Stimulated activated CD8-positive, alpha-beta memory T cell treated with anti-CD3 and anti-CD28 coated beads, Interleukin-7, amount 100 ng/mL, for 48 hours (primary cell): Measurements from ENCODE around the gene DPH5.
"Not testable (repeated sequence)": the region's sequence is repeated elsewhere in the genome, so short reads cannot be mapped to it uniquely, and the experiment has no call there.

Experiments
- DNase-seq, 2 donors: peaks; one replicate each; pipeline ENCODE4 v3.0.0-alpha.2; 2020; ENCODE audit warnings: low read depth in 1 of 2; ENCODE audit errors: extremely low read depth in 1 of 2

DPH5 gene

DNA sequence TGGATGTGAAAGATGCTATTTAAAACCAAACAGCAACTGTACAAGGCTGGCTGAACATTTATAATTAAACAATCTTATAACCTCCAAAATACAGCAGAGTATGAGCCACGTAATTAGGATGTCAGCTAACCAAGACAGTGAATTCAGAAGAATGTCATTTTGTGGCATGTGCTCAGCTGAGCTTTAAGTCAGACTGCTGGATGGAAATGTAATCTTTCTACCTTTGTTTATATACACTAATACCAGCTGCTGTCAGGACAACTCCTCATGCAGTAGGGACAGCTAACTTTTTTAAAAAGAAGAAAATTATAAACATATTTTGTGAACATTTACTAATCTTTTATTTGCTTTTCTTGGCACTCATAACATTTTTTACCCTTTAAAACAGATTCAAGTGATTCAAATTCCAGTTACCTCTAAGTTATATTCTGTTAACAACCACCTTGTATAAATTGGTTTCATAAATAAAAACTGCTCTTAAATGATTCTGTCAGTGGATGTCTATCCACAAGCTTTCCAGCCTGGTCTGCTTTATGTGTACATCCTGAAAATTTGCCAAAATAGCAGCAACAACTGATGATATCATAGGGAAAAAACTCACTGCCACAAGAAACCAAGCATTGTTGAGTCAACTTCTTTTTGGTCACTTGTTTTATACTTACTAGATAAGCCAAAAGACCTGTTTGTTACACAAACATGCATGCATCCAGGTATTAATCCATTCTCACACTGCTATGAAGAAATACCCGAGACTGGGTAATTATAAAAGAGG, 36.1 kb downstream of the DPH5 start:
- DNase-seq: no peak

DNA sequence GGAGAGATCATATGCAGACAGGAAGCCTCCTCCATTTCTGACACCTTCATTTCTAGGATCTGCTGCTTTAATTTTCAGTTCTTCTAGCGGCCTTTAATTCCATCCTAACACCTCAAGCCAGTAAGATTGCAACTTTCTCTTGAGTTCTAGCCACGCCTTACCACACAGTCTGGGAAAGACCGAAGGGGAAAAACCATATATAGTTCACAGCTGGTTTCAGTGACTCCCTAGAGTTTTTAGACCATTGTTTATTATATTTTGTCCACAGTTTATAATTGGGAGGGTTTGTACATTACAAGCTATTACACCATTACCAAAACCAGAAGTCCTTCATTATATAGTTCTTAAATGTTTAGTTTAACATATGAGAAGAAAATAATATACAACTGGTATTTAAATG, 37.5 kb downstream of the DPH5 start:
- no peak for DNase-seq

DNA sequence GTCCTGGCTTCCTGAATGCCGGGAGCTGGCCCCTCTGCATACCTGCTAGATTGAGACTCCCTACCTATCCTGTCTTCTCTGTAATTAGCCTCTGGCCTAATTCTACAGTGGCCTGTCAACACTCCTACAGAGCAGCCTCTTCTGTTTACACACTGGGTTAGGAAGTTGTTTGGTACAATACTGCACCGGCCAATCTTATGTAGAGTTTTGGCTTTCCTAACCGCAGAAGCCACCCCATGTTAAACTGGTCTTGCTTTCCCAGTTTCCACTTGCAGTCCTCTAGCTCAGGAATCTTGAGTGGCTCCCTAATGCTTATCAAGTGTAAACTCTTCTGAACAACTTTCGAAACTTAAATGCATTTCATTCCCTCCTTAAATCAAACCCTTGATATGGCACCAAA, 42.8 kb downstream of the DPH5 start:
- no peak for DNase-seq

DNA sequence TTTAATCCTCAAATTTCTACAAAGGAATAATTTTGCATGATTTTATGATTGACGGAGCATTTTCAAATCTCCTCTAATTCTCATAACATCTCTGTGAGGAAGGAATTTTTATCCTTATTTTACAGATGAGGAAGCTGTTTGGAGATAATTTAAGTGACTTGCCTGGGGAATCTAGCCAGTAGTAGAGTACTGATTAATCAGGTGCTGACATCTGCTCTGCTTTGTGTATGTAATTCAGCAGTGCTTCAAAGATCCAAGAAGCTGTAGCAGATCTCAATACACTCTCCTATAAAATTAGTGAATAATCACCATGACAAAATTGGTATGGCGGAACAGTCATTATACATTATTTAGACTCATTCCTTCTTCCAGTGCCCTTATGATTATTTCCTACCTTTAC, 46.0 kb downstream of the DPH5 start:
- no peak for DNase-seq

DNA sequence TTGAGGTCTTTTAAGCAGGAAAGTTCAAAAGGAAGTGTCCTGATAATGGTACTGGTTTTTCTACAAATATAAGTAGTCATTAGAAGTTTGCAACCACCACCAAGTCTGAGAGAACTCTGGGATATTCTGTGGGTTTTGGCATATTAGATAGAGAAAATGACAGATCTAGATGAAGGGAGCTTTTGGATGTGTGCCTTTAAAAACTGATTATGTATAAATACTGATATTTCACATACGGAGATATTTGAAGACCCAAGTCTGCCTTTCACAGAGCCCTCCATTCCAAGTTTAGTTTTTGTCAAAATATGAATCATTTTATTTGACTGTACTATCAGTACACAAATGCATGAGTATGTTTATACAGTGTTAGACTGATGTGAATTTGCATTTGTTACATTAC, 48.6 kb downstream of the DPH5 start:
- DNase-seq: no peak

DNA sequence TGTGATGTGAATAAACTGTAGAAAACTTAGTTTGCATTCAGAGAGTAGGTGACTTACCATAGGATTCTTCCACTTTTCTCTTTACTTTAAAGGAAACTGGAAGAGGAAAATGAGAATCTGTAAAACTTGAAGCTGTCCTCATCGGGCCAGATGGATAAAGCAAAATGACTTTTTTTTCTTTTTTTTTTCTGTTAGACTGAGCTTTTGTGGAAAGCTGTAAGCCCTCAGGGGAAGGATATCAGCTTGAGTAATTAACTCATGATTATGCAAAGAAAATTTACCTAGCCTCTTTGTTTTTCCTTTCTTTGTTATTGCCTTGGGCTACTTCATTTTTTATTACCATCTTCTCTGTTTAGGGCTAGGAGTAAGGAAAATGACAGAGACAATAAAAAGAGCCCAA, 53.4 kb downstream of the DPH5 start:
- DNase-seq: no peak

DNA sequence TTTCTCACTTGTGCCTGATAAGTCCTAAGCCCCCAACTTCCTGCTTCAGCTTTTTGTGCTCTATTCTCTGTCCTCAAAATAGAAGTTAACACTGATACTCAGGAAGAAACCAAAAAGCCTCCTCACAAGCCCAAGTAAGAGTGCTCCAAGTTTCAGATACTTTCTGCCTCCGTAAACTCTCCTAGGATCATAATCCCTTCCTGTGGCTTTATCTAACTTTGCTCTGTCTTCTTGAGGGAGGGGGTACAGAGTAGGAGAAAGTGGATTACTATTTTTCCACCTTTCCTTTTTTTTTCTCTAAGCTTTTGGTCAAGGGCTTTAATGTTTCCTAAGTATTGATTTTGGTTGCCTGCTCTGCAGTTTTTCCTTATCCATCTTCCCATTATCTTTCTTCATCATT, 54.6 kb downstream of the DPH5 start:
- DNase-seq: no peak

DNA sequence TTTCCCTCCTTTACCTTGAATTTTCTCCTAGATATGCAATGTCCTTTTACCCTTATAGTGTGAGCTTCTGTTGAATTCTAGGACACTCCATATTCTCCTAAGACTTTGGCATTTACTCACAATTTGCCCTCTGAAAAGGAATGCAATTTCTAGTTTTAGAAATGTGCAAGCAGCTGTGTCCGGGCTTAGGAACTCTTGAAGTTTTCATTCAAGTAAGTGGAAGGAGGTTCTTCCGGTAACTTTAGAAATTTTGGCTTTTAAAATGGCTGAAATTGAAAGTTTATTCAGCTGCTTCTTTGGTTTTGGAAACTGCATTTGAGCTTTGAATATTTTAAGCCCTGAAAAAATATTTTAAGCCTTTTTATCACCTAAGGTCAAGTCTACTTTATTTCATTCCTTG, 56.3 kb downstream of the DPH5 start:
- DNase-seq: no peak

DNA sequence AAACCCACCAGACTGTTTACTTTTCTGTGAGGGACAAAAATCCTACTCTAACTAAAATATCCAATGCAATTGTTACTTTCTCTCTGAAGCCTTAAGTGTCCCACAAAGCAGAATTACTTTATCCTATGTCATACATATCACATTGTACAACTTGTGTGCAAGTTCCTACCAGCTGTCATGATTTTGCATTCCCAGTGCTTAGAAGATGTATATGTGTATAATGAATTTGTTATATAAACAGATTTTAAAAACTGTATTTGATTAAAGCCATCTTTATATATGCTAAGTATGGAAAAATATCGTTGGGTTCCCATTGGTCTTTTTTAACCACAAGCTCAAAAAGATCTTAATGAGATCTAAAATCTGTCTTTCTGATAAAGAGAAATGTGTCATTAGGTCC, 57.0 kb downstream of the DPH5 start:
- DNase-seq: no peak

DNA sequence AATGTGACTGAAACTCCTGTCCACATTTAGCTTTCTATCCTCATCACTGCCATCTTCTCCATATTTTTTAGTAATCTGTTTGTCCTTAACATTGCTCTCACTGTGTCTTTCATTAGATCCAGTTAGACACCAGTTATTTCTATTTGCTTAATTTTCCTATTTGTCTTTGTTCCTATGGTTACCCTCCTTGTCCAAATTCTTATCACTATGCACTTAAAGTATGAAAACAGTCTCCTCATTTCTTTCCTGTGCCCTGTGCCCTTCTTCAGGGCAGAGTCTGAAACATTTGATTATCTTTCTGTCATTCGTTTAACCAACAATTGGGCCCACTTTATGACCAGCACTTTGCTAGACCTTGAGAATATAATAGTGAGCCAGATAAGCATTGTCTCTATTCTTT, 65.5 kb downstream of the DPH5 start:
- no peak for DNase-seq

DNA sequence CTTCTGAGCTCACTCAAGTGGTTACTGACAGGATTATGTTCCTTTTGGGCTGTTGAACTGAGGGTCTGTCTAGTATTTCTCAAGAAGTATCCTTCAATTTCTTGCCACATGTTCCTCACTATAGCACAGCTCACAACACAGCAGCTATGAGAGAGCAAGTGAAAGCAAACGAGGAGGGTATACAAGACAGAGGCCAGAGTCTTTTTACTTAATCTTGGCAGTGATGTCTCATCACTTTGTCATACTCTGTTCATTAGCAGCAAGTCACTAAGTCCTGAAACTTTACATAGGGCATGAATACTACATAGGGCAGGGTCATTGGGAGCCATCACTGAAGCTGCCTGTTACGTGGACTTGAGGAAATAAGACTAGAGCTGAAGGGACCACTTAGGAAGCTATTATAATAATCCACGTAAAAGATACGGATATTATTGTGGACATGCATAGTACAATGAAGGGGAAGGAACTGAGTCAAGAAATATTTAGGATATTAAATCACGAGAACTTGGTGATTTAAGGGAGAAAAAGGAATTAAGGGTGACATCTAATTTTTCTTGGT, 66.0 kb downstream of the DPH5 start:
- no peak for DNase-seq

DNA sequence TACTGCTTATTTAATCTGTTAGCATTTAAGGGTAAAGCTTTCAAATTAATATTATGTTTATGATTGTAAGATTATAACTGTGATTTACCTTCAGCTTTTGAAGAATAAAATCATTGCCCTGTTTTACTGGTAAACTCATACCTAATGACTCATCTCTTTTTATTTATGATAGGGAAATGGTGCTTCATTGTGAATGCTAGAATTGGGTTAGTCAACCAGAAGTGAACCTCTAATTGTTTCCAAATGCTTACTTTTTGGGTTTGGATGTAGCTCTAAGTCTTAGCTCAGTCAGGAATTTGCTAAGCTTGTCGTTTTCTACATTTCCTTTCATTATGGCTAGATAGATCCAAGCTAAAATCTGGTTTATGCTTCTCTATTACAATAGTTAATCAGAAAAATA, 70.3 kb downstream of the DPH5 start:
- no peak for DNase-seq

DNA sequence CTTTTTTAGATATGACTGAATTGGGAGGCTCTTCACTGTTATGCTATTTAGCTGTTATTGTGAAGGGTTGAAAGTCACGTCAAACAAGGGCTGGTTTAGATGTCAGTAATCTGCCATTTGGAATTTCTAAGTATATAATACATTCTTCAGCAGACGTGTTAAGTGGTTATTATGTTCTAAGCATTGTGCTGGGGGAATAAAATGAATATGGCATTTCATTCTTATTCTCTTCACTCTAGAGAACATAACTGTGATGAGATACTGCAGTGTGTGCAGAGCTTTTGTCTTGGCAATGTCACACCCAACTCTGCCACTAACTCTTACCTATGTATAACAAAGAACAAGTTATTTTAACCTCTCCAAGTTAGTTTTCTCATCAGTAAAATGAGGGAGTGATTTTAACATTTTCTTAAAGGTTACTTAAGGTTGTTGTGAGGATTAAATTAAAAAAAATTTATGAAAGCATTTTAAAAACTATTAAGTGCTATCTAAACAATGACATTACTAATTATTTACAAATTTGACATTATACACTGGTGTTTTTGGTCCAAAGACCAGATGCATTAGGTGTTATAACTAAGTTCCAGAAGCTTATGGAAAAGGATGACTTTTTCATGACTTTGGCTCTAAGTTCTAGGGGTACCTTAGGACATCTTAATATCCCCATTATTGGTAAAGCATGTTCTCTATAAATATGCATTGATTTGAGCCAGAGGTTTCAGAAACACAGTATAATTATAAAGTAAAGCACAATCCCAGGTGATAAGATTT, 71.4 kb downstream of the DPH5 start:
- no peak for DNase-seq

DNA sequence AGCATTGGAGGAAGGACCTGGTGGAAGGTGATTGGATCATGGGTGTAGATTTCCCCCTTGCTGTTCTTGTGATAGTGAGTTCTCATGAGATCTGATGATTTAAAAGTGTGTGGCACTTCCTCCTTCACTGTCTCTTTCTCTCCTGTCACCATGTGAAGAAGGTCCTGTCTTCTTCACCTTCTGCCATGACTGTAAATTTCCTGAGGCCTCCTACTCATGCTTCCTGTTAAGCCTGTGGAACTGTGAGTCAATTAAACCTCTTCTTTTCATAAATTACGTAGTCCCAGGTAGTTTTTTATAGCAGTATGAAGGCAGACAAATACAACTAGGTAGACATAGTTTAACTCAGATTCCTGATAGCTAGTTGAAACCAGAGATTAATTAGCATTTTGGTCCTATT, 72.6 kb downstream of the DPH5 start:
- DNase-seq: not testable (repeated sequence)

DNA sequence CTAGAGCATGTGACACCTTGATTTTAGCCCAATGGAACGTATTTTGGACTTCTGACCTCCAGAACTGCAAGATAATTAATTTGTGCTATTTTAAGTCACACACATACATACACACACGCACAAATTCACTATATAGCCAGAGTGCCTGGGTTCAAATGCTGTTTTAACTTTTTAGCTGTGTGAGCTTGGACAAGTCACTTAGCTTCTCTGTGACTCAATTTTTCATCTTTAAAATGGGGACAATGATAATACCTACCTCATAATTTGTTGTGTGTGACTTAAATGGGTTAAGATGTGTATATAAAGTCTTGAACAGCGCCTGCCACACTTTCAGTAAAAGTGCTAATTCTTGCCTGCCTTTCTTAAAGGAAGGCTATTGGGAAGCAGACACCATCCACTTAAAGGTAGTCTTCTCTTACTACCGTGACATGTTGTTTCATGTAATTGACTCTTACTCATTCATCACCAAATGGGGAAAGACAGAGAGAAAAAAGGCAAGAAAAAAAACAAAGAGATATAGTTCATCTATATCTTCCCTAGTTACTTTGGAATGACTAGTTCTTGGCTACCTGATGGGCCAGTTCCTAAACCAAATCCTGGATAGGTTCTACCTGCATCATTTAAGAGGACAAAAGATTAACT, 73.4 kb downstream of the DPH5 start:
- DNase-seq: no peak

DNA sequence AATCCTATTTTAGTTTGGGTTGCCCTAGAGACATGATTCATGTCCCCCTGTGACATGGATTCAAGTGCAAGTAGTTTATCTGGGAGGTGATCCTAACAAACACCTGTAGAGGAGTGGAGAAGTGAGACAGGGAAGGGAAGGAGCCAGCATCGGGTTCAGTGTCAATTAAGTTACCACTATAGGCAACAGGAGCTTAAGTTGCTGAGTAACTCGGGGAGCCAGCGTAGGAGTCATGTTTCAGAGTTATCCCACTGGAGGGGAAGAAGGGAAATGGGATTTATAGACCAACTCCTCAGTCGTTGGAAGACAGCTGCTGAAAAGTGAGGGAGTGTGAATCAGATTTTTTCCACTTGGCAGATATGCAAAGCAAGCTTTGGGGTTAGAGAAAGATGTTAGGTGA, 74.8 kb downstream of the DPH5 start:
- DNase-seq: no peak

DNA sequence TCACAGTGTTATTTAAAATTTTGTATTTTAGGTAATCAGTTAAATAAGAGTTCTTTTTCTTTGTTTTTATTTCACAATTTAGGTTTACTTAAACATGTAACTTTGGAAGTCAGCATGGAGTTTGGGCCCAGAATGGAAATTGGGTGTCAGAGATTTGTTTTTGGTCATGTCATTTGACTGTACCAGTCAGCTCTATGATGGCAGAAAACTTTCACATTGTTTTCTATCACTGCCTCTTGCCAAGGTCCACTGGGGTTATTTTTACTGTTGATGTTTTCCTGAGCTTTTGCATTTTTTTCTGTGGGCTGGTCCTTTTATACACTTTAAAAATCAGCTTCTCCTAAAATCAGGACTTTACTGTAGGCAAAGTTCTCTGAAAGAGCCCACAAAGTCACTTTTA, 75.2 kb downstream of the DPH5 start:
- no peak for DNase-seq

DNA sequence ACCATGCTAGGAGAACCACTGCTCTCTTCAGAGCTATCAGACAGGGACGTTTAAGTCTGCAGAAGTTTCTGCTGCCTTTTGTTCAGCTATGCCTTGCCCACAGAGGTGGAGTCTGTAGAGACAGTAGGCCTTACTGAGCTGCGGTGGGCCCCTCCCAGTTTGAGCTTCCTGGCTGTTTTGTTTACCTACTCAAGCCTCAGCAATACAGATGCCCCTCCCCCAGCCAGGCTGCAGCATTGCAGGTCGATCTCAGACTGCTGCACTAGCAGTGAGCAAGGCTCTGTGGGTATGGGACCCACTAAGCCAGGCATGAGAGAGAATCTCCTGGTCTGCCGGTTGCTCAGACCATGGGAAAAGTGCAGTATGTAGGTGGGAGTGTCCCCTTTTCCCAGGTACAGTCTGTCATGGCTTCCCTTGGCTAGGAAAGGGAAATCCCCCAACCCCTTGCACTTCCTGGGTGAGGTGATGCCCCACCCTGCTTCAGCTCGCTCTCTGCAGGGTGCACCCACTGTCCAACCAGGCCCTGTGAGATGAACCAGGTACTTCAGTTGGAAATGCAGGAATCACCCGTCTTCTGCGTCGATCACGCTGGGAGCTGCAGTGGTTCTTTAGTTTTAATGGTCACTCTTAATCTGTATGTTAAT, 75.9 kb downstream of the DPH5 start:
- DNase-seq: not testable (repeated sequence)

DNA sequence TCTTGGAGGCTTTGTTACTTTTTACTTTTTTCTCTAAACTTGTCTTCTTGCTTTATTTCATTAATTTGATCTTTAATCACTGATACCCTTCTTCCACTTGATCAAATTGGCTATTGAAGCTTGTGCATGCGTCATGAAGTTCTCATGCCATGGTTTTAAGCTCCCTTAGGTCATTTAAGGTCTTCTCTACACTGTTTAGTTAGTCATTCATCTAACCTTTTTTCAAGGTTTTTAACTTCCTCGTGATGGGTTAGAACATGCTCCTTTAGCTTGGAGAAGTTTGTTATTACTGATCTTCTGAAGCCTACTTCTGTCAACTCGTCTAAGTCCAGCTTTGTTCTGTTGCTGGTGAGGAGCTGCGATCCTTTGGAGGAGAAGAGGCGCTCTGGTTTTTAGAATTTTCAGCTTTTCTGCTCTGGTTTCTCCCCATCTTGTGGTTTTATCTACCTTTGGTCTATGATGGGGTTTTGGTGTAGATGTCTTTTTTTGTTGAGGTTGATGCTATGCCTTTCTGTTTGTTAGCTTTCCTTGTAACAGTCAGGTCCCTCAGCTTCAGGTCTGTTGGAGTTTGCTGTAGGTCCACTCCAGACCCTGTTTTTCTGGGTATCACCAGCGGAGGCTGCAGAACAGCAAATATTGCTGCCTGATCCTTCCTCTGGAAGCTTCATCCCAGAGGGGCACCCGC, 76.7 kb downstream of the DPH5 start:
- not testable (repeated sequence) for DNase-seq

DNA sequence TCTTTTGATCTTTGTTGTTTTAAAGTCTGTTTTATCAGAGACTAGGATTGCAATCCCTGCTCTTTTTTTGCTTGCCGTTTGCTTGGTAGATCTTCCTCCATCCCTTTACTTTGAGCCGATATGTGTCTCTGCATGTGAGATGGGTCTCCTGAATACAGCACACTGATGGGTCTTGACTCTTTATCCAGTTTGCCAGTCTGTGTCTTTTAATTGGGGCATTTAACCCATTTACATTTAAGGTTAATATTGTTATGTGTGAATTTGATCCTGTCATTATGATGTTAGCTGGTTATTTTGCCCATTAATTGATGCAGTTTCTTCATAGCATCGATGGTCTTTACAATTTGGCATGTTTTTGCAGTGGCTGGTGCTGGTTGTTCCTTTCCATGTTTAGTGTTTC, 77.8 kb downstream of the DPH5 start:
- DNase-seq: not testable (repeated sequence)

DNA sequence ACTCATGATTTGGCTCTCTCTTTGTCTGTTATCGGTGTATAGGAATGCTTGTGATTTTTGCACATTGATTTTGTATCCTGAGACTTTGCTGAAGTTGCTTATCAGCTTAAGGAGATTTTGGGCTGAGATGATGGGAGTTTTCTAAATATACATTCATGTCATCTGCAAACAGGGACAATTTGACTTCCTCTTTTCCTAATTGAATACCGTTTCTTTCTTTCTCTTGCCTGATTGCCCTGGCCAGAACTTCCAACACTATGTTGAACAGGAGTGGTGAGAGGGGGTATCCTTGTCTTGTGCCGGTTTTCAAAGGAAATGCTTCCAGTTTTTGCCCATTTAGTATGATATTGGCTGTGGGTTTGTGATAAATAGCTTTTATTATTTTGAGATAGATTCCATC, 79.5 kb downstream of the DPH5 start:
- not testable (repeated sequence) for DNase-seq
